Neuronal stem cell (in vitro differentiated cells): ENCODE data around the gene OPN5.
A peak's percentile ranks its signal among the peaks of the same experiment; 100 is the strongest.

ENCODE experiments used
- DNase-seq: peaks from one replicate; pipeline ENCODE4 v3.0.0-alpha.2; 2013; ENCODE audit warnings: low spot score
- H2AFZ ChIP-seq: one replicate; pipeline ENCODE4 v1.6.1; 2013; ENCODE audit warnings: mild to moderate bottlenecking, low read length, inconsistent platforms
- H2AK5ac ChIP-seq: 2 replicates; pipeline ENCODE4 v1.6.1; 2013; ENCODE audit warnings: low read depth, mild to moderate bottlenecking, inconsistent platforms, low read length, moderate library complexity, mixed read lengths
- H2BK120ac ChIP-seq: 2 replicates; pipeline ENCODE4 v1.6.1; 2013; ENCODE audit warnings: low read depth, mild to moderate bottlenecking, inconsistent platforms, low read length, moderate library complexity, mixed read lengths
- H2BK12ac ChIP-seq: one replicate; pipeline ENCODE4 v1.6.1; 2013; ENCODE audit warnings: low read length, inconsistent platforms
- H2BK15ac ChIP-seq: 2 replicates; pipeline ENCODE4 v1.6.1; 2013; ENCODE audit warnings: mild to moderate bottlenecking, low read length, inconsistent platforms, mixed read lengths
- H2BK5ac ChIP-seq: one replicate; pipeline ENCODE4 v1.6.1; 2013; ENCODE audit warnings: inconsistent platforms, mild to moderate bottlenecking, low read length, moderate library complexity
- H3K14ac ChIP-seq: one replicate; pipeline ENCODE4 v1.6.1; 2013; ENCODE audit warnings: low read length, inconsistent platforms
- H3K18ac ChIP-seq: 2 replicates; pipeline ENCODE4 v1.6.1; 2013; ENCODE audit warnings: low read length, inconsistent platforms
- H3K23ac ChIP-seq: 2 replicates; pipeline ENCODE4 v1.6.1; 2013; ENCODE audit warnings: low read depth, mild to moderate bottlenecking, mixed read lengths, low read length, inconsistent platforms; ENCODE audit not compliant: poor library complexity
- H3K27ac ChIP-seq: replicated peaks from 3 replicates; pipeline ENCODE4 v1.5.1; 2013; ENCODE audit warnings: low read length, inconsistent platforms
- H3K27me3 ChIP-seq, 3 experiments: 2 replicates each; pipeline ENCODE4 v1.6.1; 2013; ENCODE audit warnings: low read length in 3 of 3, mild to moderate bottlenecking in 2 of 3, inconsistent platforms in 1 of 3, low read depth in 1 of 3, mixed read lengths in 1 of 3, moderate library complexity in 1 of 3; ENCODE audit not compliant: control insufficient read depth in 3 of 3, insufficient read depth in 3 of 3
- H3K36me3 ChIP-seq, 2 donors: replicated peaks in 1 of 2; 2 replicates each; pipeline ENCODE4 v1.6.1; 2013; ENCODE audit warnings: low read length in 2 of 2; ENCODE audit not compliant: control insufficient read depth in 2 of 2, insufficient read depth in 2 of 2
- H3K4ac ChIP-seq: 2 replicates; pipeline ENCODE4 v1.6.1; 2013; ENCODE audit warnings: inconsistent platforms, mild to moderate bottlenecking, low read length, moderate library complexity
- H3K4me1 ChIP-seq, 2 donors: 1 replicate in 1 of 2; 2 replicates in 1 of 2; pipeline ENCODE4 v1.6.1; 2013; ENCODE audit warnings: low read length in 2 of 2, low read depth in 1 of 2; ENCODE audit not compliant: control insufficient read depth in 2 of 2, insufficient read depth in 1 of 2
- H3K4me2 ChIP-seq: one replicate; pipeline ENCODE4 v1.6.1; 2013; ENCODE audit warnings: mild to moderate bottlenecking, low read length, inconsistent platforms; ENCODE audit not compliant: insufficient read depth, poor library complexity, severe bottlenecking
- H3K4me3 ChIP-seq, 2 donors: 2 replicates each; pipeline ENCODE4 v1.5.1; 2013; ENCODE audit warnings: low read length in 2 of 2, mild to moderate bottlenecking in 2 of 2, inconsistent platforms in 1 of 2, moderate library complexity in 1 of 2
- H3K79me1 ChIP-seq: one replicate; pipeline ENCODE4 v1.6.1; 2013; ENCODE audit warnings: low read depth, mild to moderate bottlenecking, inconsistent platforms, low read length, moderate library complexity
- H3K9ac ChIP-seq: one replicate; pipeline ENCODE4 v1.6.1; 2013; ENCODE audit warnings: mild to moderate bottlenecking, low read depth, low read length, inconsistent platforms; ENCODE audit not compliant: poor library complexity
- H3K9me3 ChIP-seq, 2 donors: replicated peaks in 1 of 2; 2 replicates each; pipeline versions ENCODE3 to v1.6.1; 2013; ENCODE audit warnings: low read length in 2 of 2, mild to moderate bottlenecking in 2 of 2, inconsistent platforms in 1 of 2, low read depth in 1 of 2, mixed read lengths in 1 of 2, moderate library complexity in 1 of 2; ENCODE audit not compliant: control insufficient read depth in 2 of 2, insufficient read depth in 1 of 2
- H4K8ac ChIP-seq: one replicate; pipeline ENCODE4 v1.6.1; 2013; ENCODE audit warnings: low read depth, mild to moderate bottlenecking, inconsistent platforms, low read length, moderate library complexity
- H4K91ac ChIP-seq: one replicate; pipeline ENCODE4 v1.6.1; 2013; ENCODE audit warnings: low read length, low read depth, mild to moderate bottlenecking, inconsistent platforms; ENCODE audit not compliant: poor library complexity
- WGBS, 2 donors: extraction: QIAGEN DNeasy Blood & Tissue Kit; methylation state at CpG; one replicate each; pipeline ENCODE4 v1.1.7; 2013; ENCODE audit warnings: missing lambda C conversion rate in 2 of 2, mixed read lengths in 1 of 2; ENCODE audit not compliant: insufficient read length in 2 of 2, insufficient replicate concordance in 1 of 2; ENCODE audit errors: extremely low coverage in 2 of 2; 5-methylcytosine and 5-hydroxymethylcytosine counted together

OPN5 gene

GRCh38 chr6:47810885-47811284 is 29.1 kb downstream of the OPN5 start:
- H3K23ac ChIP-seq = no peak overlapping the region
- H2BK15ac ChIP-seq = no peak overlapping the region
- no CpG with 5 or more reads among the region's 3 CpGs for WGBS, 2 donors

GRCh38 chr6:47811443-47811842 is 29.6 kb downstream of the OPN5 start:
- Histone ChIP-seq H3K27me3 (no peaks in the 10 kb centered on the region), H3K9me3 (no peaks in the 10 kb centered on the region), H3K4me1 (no peaks in the 10 kb centered on the region), H4K91ac (no peak overlapping the region), H3K23ac (no peak overlapping the region), H2BK15ac (no peak overlapping the region), H3K9ac (no peak overlapping the region), H2AFZ (no peak overlapping the region), H2BK12ac (no peak overlapping the region), H3K79me1 (no peaks in the 10 kb centered on the region), H3K14ac (no peak overlapping the region), H3K27ac (no peak overlapping the region), H3K4me3 (no peak overlapping the region), H3K4me2 (no peak overlapping the region), H3K18ac (no peak overlapping the region), H4K8ac (no peak overlapping the region), H2BK5ac (no peak overlapping the region), H3K4ac (no peak overlapping the region), H3K36me3 (no peaks in the 10 kb centered on the region), H2BK120ac (no peak overlapping the region), H2AK5ac (no peak overlapping the region)
- WGBS, 2 donors = no CpG with 5 or more reads among the region's 3 CpGs
- no peak for DNase-seq

More at GRCh38 chr6:47810885-47811284, 29.1 kb downstream of the OPN5 start:
- no peak overlapping the region for H4K8ac ChIP-seq
- no peaks in the 10 kb centered on the region for H3K79me1 ChIP-seq
- H3K9me3 ChIP-seq = no peaks in the 10 kb centered on the region
- no peak overlapping the region for H3K4ac ChIP-seq
- no peak overlapping the region for H2BK120ac ChIP-seq
- no peak overlapping the region for H3K18ac ChIP-seq
- H2AFZ ChIP-seq = no peak overlapping the region
- H3K14ac ChIP-seq = no peak overlapping the region
- H3K4me2 ChIP-seq = no peak overlapping the region
- no peak overlapping the region for H3K27ac ChIP-seq
- no peaks in the 10 kb centered on the region for H3K4me1 ChIP-seq
- H2AK5ac ChIP-seq = no peak overlapping the region
- H3K27me3 ChIP-seq = no peaks in the 10 kb centered on the region
- no peak overlapping the region for H3K9ac ChIP-seq
- no peak overlapping the region for H4K91ac ChIP-seq
- H2BK12ac ChIP-seq = no peak overlapping the region
- no peak overlapping the region for H2BK5ac ChIP-seq
- no peak overlapping the region for H3K4me3 ChIP-seq
- DNase-seq = peak; percentile 5
- H3K36me3 ChIP-seq = no peaks in the 10 kb centered on the region

- Histone ChIP-seq H2BK15ac (no peak overlapping the region), H3K14ac (no peak overlapping the region), H2BK5ac (no peak overlapping the region), H2BK120ac (no peak overlapping the region), H2AFZ (no peak overlapping the region), H3K27ac (no peak overlapping the region), H3K9ac (no peak overlapping the region), H3K18ac (no peak overlapping the region), H3K9me3 (no peaks in the 10 kb centered on the region), H3K4ac (no peak overlapping the region), H3K79me1 (no peaks in the 10 kb centered on the region), H2BK12ac (no peak overlapping the region), H3K36me3 (no peaks in the 10 kb centered on the region), H3K27me3 (no peaks in the 10 kb centered on the region), H3K23ac (no peak overlapping the region), H4K8ac (no peak overlapping the region), H3K4me1 (peaks cover 0 to 5% of the 10 kb centered on the region in 2 donors), H3K4me3 (no peak overlapping the region), H3K4me2 (no peak overlapping the region), H4K91ac (no peak overlapping the region), H2AK5ac (no peak overlapping the region)
- DNase-seq = no peak
- WGBS, 2 donors = no CpG with 5 or more reads among the region's 4 CpGs
Measured at GRCh38 chr6:47817749-47818148, 35.9 kb downstream of the OPN5 start.

GRCh38 chr6:47819461-47819860 is 37.6 kb downstream of the OPN5 start:
- Histone ChIP-seq H2BK12ac (no peak overlapping the region), H3K4me3 (no peak overlapping the region), H3K4ac (no peak overlapping the region), H3K4me2 (no peak overlapping the region), H2BK120ac (no peak overlapping the region), H3K27me3 (no peaks in the 10 kb centered on the region), H3K4me1 (peaks cover 0 to 5% of the 10 kb centered on the region in 2 donors), H4K91ac (no peak overlapping the region), H3K9me3 (no peaks in the 10 kb centered on the region), H2AK5ac (no peak overlapping the region), H4K8ac (no peak overlapping the region), H3K79me1 (no peaks in the 10 kb centered on the region), H2AFZ (no peak overlapping the region), H2BK5ac (no peak overlapping the region), H3K18ac (no peak overlapping the region), H3K9ac (no peak overlapping the region), H3K14ac (no peak overlapping the region), H3K23ac (no peak overlapping the region), H2BK15ac (no peak overlapping the region), H3K36me3 (no peaks in the 10 kb centered on the region), H3K27ac (no peak overlapping the region)
- no CpG with 5 or more reads among the region's 3 CpGs for WGBS, 2 donors
- no peak for DNase-seq
